ENCODE results near the gene GSS. TPM values are rescaled to one million over a fixed set of nuclear protein-coding genes. Genes with fewer than 3 reads are reported as not detected.

The GSS gene
- total RNA-seq, 1 donor from 2014 or later = 48.3 TPM

DNA sequence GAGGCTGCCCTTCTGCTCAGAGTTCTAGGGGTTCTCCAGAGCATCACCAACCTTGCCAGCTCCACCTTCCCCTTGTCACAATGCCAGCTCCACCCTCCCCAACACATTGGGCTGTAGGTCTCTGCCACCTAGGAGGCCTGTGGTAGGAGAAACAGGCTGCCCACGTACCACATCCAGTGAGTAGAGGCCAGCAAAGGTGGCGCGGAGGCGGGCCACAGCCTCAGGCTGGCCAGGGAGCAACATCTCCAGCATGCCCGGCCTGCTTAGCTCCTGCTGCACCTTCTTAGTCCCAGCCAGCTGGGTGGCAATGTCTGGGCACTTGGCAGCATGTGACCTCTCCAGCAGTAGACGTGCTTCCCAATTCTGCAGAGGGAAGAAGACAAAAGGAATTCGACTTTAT lies 23.8 kb downstream of the GSS start:
- TF ChIP-seq, protein P1, sequence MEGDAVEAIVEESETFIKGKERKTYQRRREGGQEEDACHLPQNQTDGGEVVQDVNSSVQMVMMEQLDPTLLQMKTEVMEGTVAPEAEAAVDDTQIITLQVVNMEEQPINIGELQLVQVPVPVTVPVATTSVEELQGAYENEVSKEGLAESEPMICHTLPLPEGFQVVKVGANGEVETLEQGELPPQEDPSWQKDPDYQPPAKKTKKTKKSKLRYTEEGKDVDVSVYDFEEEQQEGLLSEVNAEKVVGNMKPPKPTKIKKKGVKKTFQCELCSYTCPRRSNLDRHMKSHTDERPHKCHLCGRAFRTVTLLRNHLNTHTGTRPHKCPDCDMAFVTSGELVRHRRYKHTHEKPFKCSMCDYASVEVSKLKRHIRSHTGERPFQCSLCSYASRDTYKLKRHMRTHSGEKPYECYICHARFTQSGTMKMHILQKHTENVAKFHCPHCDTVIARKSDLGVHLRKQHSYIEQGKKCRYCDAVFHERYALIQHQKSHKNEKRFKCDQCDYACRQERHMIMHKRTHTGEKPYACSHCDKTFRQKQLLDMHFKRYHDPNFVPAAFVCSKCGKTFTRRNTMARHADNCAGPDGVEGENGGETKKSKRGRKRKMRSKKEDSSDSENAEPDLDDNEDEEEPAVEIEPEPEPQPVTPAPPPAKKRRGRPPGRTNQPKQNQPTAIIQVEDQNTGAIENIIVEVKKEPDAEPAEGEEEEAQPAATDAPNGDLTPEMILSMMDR (IDR thresholded peaks at IDR 0.05; ENCODE audit: unreplicated experiment) = no peak
- Mint-ChIP-seq H3K27ac (ENCODE audit: unreplicated experiment) (no peak overlapping the region), H3K4me1 (ENCODE audit: unreplicated experiment) (no peaks in the 10 kb centered on the region), H3K4me3 (ENCODE audit: unreplicated experiment) (peak overlapping the region; percentile 17), H3K36me3 (ENCODE audit: low read depth, unreplicated experiment) (peaks cover 52% of the 10 kb centered on the region), H3K27me3 (ENCODE audit: unreplicated experiment) (peaks cover 5% of the 10 kb centered on the region), H3K9me3 (ENCODE audit: unreplicated experiment) (no peaks in the 10 kb centered on the region)
- no peak for DNase-seq (ENCODE audit: low spot score)

DNA sequence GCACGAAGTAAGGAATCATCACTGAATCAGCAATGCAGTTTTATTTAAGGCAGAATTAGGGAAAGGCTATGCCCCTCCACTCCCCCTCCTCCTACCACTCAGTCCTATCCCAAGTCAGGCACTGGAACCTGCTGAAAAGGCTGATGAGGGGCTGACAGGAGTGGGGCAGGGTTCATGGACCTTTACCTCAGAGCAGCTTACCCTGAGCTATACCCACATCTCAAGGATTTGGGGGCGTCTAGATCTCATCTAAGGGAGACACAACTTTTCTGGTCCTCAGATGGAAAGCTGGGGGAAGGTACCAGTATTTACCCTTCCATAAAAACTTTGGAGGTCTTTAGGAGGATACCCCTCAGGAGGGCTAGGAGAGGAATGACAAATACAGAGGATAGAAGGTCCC lies 27.2 kb downstream of the GSS start:
- peaks cover 57% of the 10 kb centered on the region for H3K36me3 Mint-ChIP-seq (ENCODE audit: low read depth, unreplicated experiment)
- DNase-seq (ENCODE audit: low spot score) = no peak
- no peak overlapping the region for H3K4me3 Mint-ChIP-seq (ENCODE audit: unreplicated experiment)
- H3K27ac Mint-ChIP-seq (ENCODE audit: unreplicated experiment) = no peak overlapping the region
- no peaks in the 10 kb centered on the region for H3K4me1 Mint-ChIP-seq (ENCODE audit: unreplicated experiment)
- TF ChIP-seq, protein P1 (IDR thresholded peaks at IDR 0.05; ENCODE audit: unreplicated experiment) = no peak
- H3K9me3 Mint-ChIP-seq (ENCODE audit: unreplicated experiment) = no peaks in the 10 kb centered on the region
- peaks cover 5% of the 10 kb centered on the region for H3K27me3 Mint-ChIP-seq (ENCODE audit: unreplicated experiment)

DNA sequence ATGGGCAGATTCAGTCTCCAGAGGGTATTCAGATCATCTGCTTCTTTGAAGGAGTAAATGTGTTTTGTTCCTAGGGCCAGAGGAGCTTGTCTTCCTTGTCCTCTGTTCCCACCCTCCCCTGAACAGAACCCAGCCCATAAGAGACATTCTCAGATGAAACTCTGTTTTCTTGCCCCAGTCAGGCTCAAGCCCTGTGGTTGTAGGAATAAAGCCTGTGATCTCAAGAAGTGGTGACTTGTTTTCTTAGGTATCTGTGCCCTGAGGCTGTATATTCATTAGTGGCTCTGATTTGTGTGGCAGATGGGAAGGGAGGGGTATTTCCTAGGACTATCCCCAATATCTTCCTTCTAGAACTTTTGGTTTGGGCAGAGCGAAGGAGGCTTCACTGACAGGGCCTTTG lies 27.9 kb downstream of the GSS start:
- no peaks in the 10 kb centered on the region for H3K9me3 Mint-ChIP-seq (ENCODE audit: unreplicated experiment)
- H3K4me3 Mint-ChIP-seq (ENCODE audit: unreplicated experiment) = no peak overlapping the region
- DNase-seq (ENCODE audit: low spot score) = no peak
- TF ChIP-seq, protein P1 (IDR thresholded peaks at IDR 0.05; ENCODE audit: unreplicated experiment) = no peak
- H3K27me3 Mint-ChIP-seq (ENCODE audit: unreplicated experiment) = peaks cover 2% of the 10 kb centered on the region
- H3K4me1 Mint-ChIP-seq (ENCODE audit: unreplicated experiment) = no peaks in the 10 kb centered on the region
- H3K27ac Mint-ChIP-seq (ENCODE audit: unreplicated experiment) = no peak overlapping the region
- H3K36me3 Mint-ChIP-seq (ENCODE audit: low read depth, unreplicated experiment) = peaks cover 52% of the 10 kb centered on the region

DNA sequence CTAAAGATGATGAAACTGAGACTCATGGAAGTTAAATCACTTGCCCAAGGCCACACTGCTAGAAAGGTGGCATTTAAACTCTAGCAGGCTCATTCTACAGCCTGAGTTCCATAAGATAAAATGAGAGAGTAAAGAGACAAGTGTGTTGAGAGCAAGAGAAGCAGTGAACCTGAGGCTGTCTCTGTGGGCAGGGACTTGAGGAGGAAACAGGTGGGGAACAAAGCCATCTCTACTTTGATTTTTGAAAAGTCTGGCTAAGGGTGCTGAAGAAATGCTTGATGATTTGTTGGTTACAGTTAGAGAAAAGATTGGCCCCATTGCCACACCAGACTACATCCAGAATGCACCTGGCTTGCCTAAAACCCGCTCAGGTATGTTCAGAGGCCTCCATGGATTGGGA lies 29.0 kb downstream of the GSS start:
- H3K36me3 Mint-ChIP-seq (ENCODE audit: low read depth, unreplicated experiment) = peaks cover 45% of the 10 kb centered on the region
- no peak for DNase-seq (ENCODE audit: low spot score)
- no peak overlapping the region for H3K27ac Mint-ChIP-seq (ENCODE audit: unreplicated experiment)
- TF ChIP-seq, protein P1 (IDR thresholded peaks at IDR 0.05; ENCODE audit: unreplicated experiment) = no peak
- H3K27me3 Mint-ChIP-seq (ENCODE audit: unreplicated experiment) = peaks cover 2% of the 10 kb centered on the region
- H3K9me3 Mint-ChIP-seq (ENCODE audit: unreplicated experiment) = no peaks in the 10 kb centered on the region
- no peaks in the 10 kb centered on the region for H3K4me1 Mint-ChIP-seq (ENCODE audit: unreplicated experiment)
- H3K4me3 Mint-ChIP-seq (ENCODE audit: unreplicated experiment) = no peak overlapping the region

DNA sequence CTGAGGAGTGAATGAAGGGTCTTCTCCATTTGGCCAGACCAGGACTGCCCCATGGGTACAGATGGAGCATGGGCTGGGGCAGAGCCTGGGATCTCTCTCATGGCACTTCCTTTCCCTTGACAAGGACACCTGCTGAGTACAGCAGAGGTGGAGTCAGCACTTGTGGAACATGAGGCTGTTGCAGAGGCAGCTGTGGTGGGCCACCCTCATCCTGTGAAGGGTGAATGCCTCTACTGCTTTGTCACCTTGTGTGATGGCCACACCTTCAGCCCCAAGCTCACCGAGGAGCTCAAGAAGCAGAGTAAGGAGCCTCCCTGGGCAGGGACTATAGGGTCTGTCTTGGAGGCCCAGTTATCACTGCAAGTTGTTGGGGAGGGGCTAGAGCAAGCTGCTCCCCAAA lies 29.6 kb downstream of the GSS start:
- no peaks in the 10 kb centered on the region for H3K9me3 Mint-ChIP-seq (ENCODE audit: unreplicated experiment)
- H3K27ac Mint-ChIP-seq (ENCODE audit: unreplicated experiment) = no peak overlapping the region
- DNase-seq (ENCODE audit: low spot score) = no peak
- no peaks in the 10 kb centered on the region for H3K4me1 Mint-ChIP-seq (ENCODE audit: unreplicated experiment)
- TF ChIP-seq, protein P1 (IDR thresholded peaks at IDR 0.05; ENCODE audit: unreplicated experiment) = no peak
- H3K27me3 Mint-ChIP-seq (ENCODE audit: unreplicated experiment) = peaks cover 2% of the 10 kb centered on the region
- H3K36me3 Mint-ChIP-seq (ENCODE audit: low read depth, unreplicated experiment) = peaks cover 44% of the 10 kb centered on the region
- H3K4me3 Mint-ChIP-seq (ENCODE audit: unreplicated experiment) = peak overlapping the region; percentile 26
